Activated T-cell treated with anti-CD3 and anti-CD28 coated beads, Interleukin-2, amount 50 U/mL, for 48 hours (primary cell): ENCODE measurements around the gene AMTN.

Source experiments
- DNase-seq, 2 experiments: peaks; one replicate each; pipeline ENCODE4 v3.0.0-alpha.2; 2020

Gene AMTN

DNA sequence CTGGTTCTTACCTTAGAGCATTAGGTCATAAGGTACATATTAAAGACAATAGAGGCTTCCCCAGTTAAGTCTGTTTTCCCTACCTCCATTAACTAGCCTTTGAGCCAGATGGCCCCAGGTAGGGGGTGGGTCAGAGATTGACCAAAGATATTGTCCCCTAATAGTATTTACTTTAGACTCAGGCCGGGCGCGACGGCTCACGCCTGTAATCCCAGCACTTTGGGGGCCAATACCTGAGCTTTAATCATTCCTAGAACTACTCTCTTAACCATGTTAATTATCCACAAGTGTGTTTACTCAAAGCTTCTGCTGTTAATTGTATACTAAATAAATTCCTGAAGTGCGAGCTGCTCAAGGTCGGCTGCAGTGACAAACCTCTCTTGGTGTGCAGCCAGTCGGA is 45.7 kb downstream of the AMTN start:
- DNase-seq: no peak

DNA sequence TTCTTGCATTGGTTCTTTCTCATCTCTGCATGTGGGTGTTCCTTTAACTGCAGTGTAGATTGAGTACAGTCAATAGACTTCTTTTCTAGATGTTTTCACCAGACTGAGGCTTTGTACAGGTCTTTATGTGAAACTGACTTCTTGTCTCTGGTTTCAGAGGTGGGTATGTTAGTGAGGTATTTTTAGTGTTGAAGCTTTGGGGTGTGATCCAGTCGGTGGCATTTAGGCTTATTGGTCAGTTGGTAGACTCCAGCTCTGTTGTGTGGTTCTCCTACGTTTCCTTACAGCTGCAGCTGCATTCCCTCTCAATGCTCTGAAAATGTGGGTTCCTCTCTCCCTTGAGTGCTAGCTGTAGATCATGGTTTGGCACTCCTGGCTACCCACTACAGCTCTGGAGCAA is 52.4 kb downstream of the AMTN start:
- no peak for DNase-seq

DNA sequence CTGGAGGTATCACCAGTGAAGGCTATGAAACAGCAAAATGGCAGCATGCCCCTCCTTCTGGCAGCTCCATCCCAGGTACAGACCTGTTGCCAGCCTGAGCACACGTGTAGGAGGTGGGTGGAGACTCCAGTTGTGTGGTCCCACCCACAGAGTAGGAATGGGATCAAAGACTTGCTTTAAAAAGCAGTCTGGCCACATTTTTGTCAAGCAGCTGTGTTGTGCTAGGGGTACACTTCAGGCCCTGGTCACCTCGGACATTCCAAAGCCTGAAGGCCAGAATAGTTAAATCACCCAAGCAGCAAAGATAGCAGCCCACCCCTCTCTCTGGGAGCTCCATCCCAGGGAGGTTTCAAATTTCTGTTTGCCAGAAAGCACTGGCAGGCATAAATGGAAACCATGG is 53.4 kb downstream of the AMTN start:
- no peak for DNase-seq

DNA sequence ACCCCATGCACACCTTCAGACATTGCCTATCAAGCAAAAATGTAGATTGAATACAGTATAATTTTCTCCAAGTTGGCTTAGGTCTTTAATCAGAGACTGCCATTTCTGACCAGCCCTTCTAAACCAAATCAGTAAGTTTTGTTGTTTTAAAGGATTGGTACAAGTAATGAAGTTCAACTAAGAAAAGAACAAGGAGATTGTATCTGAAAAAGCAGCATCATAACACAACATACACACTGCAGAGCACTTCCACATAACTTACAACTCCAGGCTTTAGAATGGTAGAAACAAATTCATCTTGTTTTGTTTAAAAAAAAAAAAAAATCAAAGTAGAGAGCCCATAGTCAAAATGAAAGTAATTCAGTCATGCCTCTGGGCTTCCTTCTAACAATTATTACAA is 57.6 kb downstream of the AMTN start:
- DNase-seq: no peak

DNA sequence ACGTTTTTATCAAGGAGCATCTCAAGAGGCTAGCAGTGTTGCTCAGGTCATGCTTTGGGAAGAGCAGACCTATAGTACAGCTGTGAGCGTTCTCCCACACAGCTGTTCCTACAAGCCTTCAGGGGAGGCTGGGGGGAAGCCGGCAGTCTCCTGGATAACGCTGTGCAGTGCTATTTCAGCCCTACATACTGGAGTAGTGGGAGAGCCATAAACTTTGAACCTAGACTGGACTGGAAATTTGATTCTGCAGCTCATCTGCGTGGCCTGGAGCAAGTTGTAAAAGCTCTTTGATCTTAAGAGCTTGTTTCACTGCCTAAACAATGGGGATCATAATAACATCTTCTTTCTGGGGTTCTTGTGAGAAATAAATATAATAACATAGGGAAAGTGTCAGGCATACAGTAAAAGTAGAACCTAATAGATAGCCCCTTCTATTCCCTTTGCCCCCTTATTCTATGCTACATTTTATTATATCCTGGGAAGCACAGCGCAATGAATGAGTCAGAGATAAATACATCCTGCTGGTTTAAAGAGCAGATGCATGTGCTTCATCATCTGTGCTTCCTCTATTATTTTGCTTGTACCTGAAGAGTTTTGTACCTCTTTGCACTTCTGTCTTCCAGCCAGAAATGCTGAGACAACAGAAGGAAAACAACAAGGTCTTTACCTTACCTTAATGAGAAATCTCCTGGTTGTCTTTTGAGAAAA is 59.0 kb downstream of the AMTN start:
- no peak for DNase-seq

DNA sequence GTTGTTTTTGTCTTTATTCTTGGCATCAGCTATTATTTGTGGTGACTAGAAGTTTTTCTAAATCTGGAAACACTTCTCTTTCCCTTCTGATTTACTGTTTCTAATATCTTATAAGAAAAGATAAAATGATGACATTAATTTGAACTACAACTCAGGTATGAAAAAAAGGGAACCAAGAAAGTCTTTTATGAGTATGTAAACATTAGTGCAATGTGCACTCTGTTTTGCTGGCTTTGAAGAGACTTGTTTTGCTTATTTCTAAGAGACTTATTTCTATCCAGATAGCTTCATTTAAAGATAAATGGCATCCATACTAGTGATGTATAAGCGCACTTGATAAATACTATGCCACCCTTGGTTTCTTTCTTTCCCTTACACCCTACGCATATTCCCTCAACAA is 63.6 kb downstream of the AMTN start:
- DNase-seq: no peak
